HG02588 (cell line): ENCODE data around the gene KSR2.
"Not testable (repeated sequence)": the region's sequence is repeated elsewhere in the genome, so short reads cannot be mapped to it uniquely, and the experiment has no call there.

Experiments used
- ATAC-seq: cut with Tn5 transposase; IDR thresholded peaks from one replicate; pipeline ENCODE4 v1.9.1; 2021; ENCODE audit warnings: mild to moderate bottlenecking, moderate library complexity; ENCODE audit not compliant: unreplicated experiment

The KSR2 gene

GRCh38 chr12:117829108-117829507 is 139.7 kb downstream of the KSR2 start:
- no peak for ATAC-seq

- ATAC-seq, result no peak
These were observed 141.1 kb downstream of the KSR2 start for GRCh38 chr12:117827660-117828059.

- no peak for ATAC-seq
These were observed 143.0 kb downstream of the KSR2 start for GRCh38 chr12:117825827-117826226.

GRCh38 chr12:117821480-117822175 is 147.2 kb downstream of the KSR2 start:
- ATAC-seq, result no peak

GRCh38 chr12:117820216-117820907 is 148.4 kb downstream of the KSR2 start:
- no peak for ATAC-seq

GRCh38 chr12:117819160-117819559 is 149.6 kb downstream of the KSR2 start:
- ATAC-seq, result no peak

GRCh38 chr12:117818400-117818799 is 150.4 kb downstream of the KSR2 start:
- no peak for ATAC-seq

GRCh38 chr12:117809509-117809908 is 159.3 kb downstream of the KSR2 start:
- ATAC-seq, result no peak

GRCh38 chr12:117807946-117808345 is 160.8 kb downstream of the KSR2 start:
- ATAC-seq, result no peak

GRCh38 chr12:117807355-117807754 is 161.4 kb downstream of the KSR2 start:
- ATAC-seq, result no peak

- no peak for ATAC-seq
These were observed 162.9 kb downstream of the KSR2 start for GRCh38 chr12:117805865-117806264.

- ATAC-seq, result no peak
These were observed 165.8 kb downstream of the KSR2 start for GRCh38 chr12:117803001-117803400.

GRCh38 chr12:117800711-117801110 is 168.1 kb downstream of the KSR2 start:
- not testable (repeated sequence) for ATAC-seq

GRCh38 chr12:117797202-117797601 is 171.6 kb downstream of the KSR2 start:
- no peak for ATAC-seq

GRCh38 chr12:117792877-117793424 is 175.8 kb downstream of the KSR2 start:
- ATAC-seq, result no peak

GRCh38 chr12:117792471-117792870 is 176.3 kb downstream of the KSR2 start:
- no peak for ATAC-seq

- ATAC-seq, result no peak
These were observed 177.8 kb downstream of the KSR2 start for GRCh38 chr12:117790948-117791347.

- no peak for ATAC-seq
These were observed 178.6 kb downstream of the KSR2 start for GRCh38 chr12:117790198-117790597.

GRCh38 chr12:117789195-117789912 is 179.4 kb downstream of the KSR2 start:
- ATAC-seq, result no peak

- ATAC-seq, result no peak
These were observed 190.1 kb downstream of the KSR2 start for GRCh38 chr12:117778656-117779055.

- ATAC-seq, result no peak
These were observed 193.6 kb downstream of the KSR2 start for GRCh38 chr12:117774941-117775775.
